HG03108 (cell line): ENCODE measurements around the gene PFAS.
"Not testable (repeated sequence)": the region's sequence is repeated elsewhere in the genome, so short reads cannot be mapped to it uniquely, and the experiment has no call there.

Experiments used
- ATAC-seq: cut with Tn5 transposase; IDR thresholded peaks from one replicate; pipeline ENCODE4 v1.9.1; 2021; ENCODE audit warnings: moderate library complexity; ENCODE audit not compliant: unreplicated experiment

PFAS gene

DNA sequence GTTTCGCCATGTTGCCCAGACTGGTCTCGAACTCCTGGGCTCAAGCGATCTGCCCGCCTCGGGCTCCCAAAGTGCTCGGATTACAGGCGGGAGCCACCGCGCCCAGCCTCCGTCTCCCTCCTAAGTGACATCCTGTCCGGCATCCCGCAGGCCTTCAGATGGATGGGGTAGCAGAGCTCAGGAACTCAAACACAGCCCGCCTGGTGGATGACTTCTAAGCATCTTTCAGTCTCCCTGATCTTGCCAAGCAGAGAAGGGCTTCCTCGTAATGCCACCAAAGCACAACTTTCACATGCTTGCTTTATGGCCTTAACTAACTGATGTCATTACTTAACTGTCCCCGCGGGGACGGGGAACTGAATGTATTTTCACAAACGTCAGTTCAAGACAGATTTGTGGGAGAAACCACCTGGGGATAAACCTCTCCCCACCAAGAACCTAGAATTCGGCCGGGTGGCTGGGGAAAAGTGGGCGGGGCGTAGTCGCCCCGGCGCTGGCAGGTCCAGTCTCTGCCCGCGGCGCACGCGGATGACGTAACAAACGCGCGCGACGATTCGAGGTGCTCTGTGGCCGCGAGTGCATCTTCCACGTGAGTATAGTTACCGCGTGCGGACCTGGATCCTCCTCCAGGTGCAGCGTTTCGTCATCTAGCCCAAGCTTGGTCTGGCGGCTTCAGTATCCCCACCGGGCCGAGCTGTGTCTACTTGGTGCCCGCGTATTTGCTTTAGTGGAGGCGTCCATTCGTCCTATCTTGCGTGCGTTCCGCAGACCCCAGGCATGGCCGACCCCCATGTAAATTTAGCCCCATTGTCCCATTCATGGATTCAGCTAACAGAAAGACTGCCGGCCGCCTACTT, at the start of gene PFAS:
TSS of gene PFAS (plus strand) at position 539 of the 857 bp plus-strand sequence. CDS start 4,649 bp downstream, outside the sequence.
- no peak for ATAC-seq

GRCh38 chr17:8204761-8205555, 44.1 kb upstream of the PFAS start:
- ATAC-seq, result no peak

GRCh38 chr17:8206536-8206935, 42.6 kb upstream of the PFAS start:
- ATAC-seq, result no peak

GRCh38 chr17:8209907-8210760, 39.0 kb upstream of the PFAS start, which contains the start of gene AURKB:
TSS of gene AURKB (minus strand) at chr17:8210575. CDS start at chr17:8210224, 351 bp downstream.
- ATAC-seq, result peak; percentile 86

GRCh38 chr17:8210761-8211458, 38.2 kb upstream of the PFAS start:
- peak; percentile 8 for ATAC-seq

DNA sequence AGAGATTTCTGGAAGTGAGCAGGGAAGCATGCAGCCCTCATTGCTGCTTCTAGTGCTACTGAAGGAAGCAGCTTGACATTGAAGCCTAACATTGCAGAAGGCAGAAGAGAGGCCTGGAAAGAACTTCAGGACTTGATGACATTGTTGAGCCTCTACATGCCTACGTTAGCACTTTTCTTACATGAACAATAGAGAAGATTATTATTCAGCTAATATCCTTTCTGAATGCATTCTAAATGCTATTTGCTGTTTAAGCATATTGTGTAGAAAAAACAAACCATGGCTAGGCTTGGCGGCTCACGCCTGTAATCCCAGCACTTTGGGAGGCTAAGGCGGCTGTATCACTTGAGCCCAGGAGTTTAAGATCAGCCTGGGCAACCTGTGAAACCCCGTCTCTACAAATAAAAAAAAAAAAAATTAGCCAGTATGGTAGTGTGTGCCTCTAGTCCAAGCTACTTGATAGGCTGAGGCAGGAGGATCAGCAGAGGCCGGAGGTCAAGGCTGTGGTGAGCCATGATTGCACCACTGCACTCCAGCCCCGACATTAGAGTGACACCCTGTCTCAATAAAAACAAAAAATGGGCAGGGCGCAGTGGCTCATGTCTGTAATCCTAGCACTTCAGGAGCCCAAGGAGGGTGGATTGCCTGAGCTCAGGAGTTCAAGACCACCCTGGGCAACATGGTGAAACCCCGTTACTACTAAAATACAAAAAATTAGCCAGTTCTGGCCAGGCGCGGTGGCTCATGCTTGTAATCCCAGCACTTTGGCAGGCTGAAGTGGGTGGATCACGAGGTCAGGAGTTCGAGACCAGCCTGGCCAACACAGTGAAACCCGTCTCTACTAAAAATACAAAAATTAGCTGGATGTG, 36.5 kb upstream of the PFAS start:
- ATAC-seq, result no peak

GRCh38 chr17:8214000-8214399, 35.1 kb upstream of the PFAS start:
- ATAC-seq, result not testable (repeated sequence)

GRCh38 chr17:8220783-8221662, 28.1 kb upstream of the PFAS start:
- no peak for ATAC-seq

DNA sequence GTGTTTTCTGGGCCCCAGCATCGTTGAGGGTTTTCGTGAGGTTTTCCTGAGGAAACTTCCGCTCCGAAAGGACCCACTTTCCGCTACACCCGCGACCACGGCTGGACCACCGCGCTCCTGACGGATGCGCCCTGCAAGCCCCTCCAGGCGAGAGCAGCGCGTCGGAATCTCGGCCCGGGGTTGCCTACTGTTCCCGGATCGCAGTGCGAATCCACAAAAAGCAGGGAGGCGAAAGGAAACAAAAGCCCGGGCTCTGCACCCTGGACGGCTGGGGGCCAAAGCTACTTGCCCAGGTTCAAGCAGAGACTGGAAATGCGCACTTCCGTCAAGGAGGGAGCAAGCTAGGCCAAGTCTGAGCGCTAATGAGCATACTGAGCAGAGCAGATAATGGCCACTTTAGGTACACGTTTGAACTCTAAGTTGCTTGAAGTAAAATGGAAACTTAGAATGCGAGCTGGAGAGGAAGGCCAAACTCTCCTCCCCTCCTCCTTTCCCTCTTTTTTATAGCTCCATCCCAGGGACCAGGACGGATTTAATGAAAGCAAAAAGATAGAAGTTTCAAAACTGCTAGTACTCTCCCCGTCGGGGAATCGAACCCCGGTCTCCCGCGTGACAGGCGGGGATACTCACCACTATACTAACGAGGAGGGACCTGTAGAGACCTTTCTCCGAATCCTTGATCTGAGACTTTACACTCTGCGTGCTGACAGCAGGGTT, 27.3 kb upstream of the PFAS start:
- ATAC-seq, result peak; percentile 34

- peak; percentile 26 for ATAC-seq
Measured at GRCh38 chr17:8222380-8222629, 26.8 kb upstream of the PFAS start.

DNA sequence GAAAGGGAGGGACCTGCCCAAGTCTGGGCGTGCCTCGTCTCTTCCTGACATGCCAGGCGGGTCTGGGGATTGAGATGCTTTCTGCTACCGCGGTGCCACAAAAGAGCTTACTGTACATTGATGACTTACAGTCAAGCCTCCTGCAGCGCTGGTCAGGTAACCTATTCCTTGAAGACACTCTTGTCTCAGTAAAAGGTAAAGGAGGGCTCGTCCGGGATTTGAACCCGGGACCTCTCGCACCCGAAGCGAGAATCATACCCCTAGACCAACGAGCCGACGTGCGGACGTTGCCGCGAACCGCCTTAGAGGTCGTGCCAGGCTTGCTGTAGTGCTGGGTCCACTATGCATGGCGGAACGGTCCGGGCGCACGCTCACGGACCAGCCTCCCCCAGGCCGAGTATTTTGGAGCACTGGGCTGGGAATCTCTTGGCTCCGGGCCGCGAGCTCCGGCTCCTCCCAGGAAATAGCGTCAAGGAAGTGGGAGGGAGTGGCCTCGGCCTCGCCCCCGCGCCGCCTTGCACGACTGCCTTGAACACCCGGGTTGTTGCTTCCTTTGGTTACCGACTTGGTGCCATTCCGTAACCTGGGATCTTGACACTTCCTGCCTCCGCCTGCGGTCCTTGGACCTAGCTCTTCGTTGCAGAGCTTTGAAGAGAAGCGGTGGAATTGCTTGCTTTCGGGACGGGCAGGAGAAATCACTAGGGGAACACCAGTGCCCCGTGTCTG, 26.3 kb upstream of the PFAS start:
- peak; percentile 33 for ATAC-seq

- ATAC-seq, result no peak
Measured at GRCh38 chr17:8223356-8224126, 25.5 kb upstream of the PFAS start.

DNA sequence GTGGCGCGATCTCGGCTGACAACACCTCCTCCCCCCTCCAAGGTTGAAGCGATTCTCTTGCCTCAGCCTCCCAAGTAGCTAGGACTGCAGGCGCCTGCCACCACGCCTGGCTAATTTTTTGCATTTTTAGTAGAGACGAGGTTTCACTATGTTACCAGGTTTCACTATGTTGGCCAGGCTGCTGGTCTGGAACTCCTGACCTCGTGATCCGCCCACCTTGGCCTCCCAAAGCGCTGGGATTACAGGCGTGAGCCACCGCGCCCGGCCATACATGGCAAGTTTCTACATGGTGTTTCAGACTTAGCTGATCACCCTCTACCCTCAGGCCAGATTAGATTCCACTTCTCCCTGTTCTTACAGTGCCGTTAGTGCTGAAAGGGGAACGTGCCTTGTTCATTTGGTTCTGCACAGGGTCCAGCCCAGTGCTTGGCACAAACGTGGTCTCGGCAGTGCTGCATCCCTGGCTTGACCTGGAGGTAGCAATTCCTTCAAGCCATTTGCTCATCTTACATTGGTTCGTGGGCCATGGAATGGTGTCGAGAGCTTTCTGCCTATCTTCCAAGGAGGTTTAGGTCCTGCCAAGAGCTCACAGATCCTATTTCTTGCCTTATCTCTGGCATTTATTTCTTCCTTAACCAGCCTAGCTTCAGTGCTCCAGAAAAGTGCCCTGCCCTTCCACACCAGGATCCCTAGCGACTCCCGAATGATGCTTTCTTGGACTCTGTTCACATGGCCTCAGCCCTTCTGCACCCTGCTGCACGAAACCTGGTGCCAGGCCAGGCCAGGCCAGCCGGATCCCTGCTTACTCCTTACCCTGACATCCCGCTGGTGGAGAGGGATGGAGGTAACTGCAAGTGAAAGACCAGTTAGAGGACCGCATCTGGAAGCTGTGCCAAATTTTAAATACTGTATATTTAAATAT, 23.9 kb upstream of the PFAS start:
- ATAC-seq, result no peak

DNA sequence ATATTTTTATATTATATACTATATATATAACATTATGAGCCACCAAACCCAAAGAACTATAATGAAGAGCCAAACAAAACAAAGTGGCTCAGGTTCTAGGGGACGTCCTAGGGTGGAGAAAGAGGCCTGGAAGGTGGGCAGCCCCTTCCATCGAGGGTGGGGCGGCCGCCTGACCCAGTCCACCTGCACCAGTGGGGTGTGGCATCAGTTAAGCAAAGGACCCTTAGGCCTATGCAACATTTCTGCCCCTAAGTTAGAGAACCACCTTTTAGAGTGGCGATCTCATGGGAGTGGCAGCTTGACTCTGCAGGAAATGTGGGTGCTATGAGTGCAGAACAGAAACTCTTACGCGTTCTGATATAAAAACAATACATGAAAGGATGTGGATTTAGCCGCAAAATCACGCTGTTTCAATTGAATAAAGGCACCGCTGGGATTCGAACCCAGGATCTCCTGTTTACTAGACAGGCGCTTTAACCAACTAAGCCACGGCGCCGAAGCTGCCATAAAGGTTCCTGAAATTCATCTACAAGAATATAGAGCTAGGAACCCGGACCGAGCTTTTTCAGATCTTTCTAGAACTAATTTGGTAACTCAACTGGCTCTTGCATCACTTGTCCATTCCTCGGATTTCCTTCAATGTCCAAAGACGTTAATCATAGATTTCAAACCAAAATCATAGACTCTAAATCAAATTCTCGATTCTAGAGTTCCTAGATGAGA, 23.1 kb upstream of the PFAS start:
- ATAC-seq, result no peak
